Caco-2 (cell line): Measurements from ENCODE around the gene HOXA7. TPM values are rescaled to one million over a fixed set of nuclear protein-coding genes. Genes with fewer than 3 reads are reported as not detected.
A peak's percentile ranks its signal among the peaks of the same experiment; 100 is the strongest.

Source experiments
- BruUV-seq: library from RNA; stranded (reverse); fragments of 400-500 nt; replicated peaks from 2 replicates; lab custom pipeline; 2021; lab: Mats Ljungman, UMichigan
- CTCF ChIA-PET: fragments of 300-600 bp; sonication (Branson Sonifier 250); formaldehyde crosslinking; loops from one replicate; lab custom pipeline; 2022; ENCODE audit warnings: antibody characterized with exemption; lab: Charles Lee
- POLR2A ChIA-PET: fragments of 300-600 bp; sonication (Branson Sonifier 250); formaldehyde crosslinking; loops from one replicate; lab custom pipeline; 2022; ENCODE audit warnings: antibody characterized with exemption; lab: Charles Lee
- DNase-seq, 2 experiments: peaks; one replicate each; pipeline versions ENCODE4 v3.0.0 to v3.0.0-alpha.2; 2020 to 2022
- H3K27me3 ChIP-seq: replicated peaks from 2 replicates; pipeline ENCODE4 v1.6.0; 2011; ENCODE audit warnings: low read length; ENCODE audit not compliant: control insufficient read depth, insufficient read depth
- H3K36me3 ChIP-seq: 2 replicates; pipeline ENCODE4 v1.5.1; 2011; ENCODE audit warnings: low read length; ENCODE audit not compliant: control insufficient read depth, insufficient read depth
- H3K4me1 ChIP-seq: fragments of 250-450 bp; sonication (Bioruptor Pico); 2 replicates; pipeline ENCODE4 v1.5.1; 2020; ENCODE audit warnings: mild to moderate bottlenecking
- H3K4me3 ChIP-seq: 2 replicates; pipeline ENCODE4 v1.5.1; 2011; ENCODE audit warnings: low read depth, mild to moderate bottlenecking, control low read depth, low read length
- H3K9me3 ChIP-seq: fragments of 250-450 bp; sonication (Bioruptor Pico); 2 replicates; pipeline ENCODE4 v1.5.1; 2020; ENCODE audit warnings: mild to moderate bottlenecking, moderate library complexity
- H3K27ac Mint-ChIP-seq: one replicate; pipeline ENCODE4 v1.8.0; 2022; ENCODE audit warnings: mixed read lengths; ENCODE audit not compliant: unreplicated experiment
- H3K27me3 Mint-ChIP-seq: one replicate; pipeline ENCODE4 v1.8.0; 2022; ENCODE audit warnings: mixed read lengths; ENCODE audit not compliant: insufficient read depth, unreplicated experiment
- H3K36me3 Mint-ChIP-seq: one replicate; pipeline ENCODE4 v1.8.0; 2022; ENCODE audit warnings: mild to moderate bottlenecking, mixed read lengths; ENCODE audit not compliant: insufficient read depth, unreplicated experiment
- H3K4me1 Mint-ChIP-seq: one replicate; pipeline ENCODE4 v1.8.0; 2022; ENCODE audit warnings: low read depth, mixed read lengths; ENCODE audit not compliant: unreplicated experiment
- H3K4me3 Mint-ChIP-seq: one replicate; pipeline ENCODE4 v1.8.0; 2022; ENCODE audit warnings: mild to moderate bottlenecking, moderate library complexity, mixed read lengths; ENCODE audit not compliant: unreplicated experiment
- H3K9me3 Mint-ChIP-seq: one replicate; pipeline ENCODE4 v1.8.0; 2022; ENCODE audit warnings: mixed read lengths; ENCODE audit not compliant: unreplicated experiment
- intact Hi-C: fragments of 100-400 bp; cut with micrococcal nuclease; formaldehyde crosslinking; loops from one replicate; pipeline ENCODE4 v1.10.0; 2022; ENCODE audit not compliant: unreplicated experiment
- microRNA-seq: library from miRNA; unstranded; fragments of <30 nt; microRNA quantifications from one replicate; pipeline ENCODE4 v1.2.0, GENCODE V29; 2022
- total RNA-seq: library from RNA; stranded (reverse); gene quantifications from 2 replicates; pipeline ENCODE4 v1.2.3, GENCODE V29; 2022
- TF ChIP-seq, protein P1 (sequence below), 2 experiments: fragments of 200-600 bp in 1 of 2; IDR thresholded peaks; 1 replicate in 1 of 2; 2 replicates in 1 of 2; pipeline versions ENCODE4 v1.5.1 to v1.8.0; 2011 to 2022; ENCODE audit warnings: antibody characterized with exemption in 1 of 2, control low read depth in 1 of 2, inconsistent platforms in 1 of 2, low read depth in 1 of 2, low read length in 1 of 2, mild to moderate bottlenecking in 1 of 2, moderate library complexity in 1 of 2; ENCODE audit not compliant: insufficient read depth in 1 of 2, severe bottlenecking in 1 of 2, unreplicated experiment in 1 of 2

HOXA7 gene
- total RNA-seq, 1 experiment from 2014 or later: 19.9 TPM

DNA sequence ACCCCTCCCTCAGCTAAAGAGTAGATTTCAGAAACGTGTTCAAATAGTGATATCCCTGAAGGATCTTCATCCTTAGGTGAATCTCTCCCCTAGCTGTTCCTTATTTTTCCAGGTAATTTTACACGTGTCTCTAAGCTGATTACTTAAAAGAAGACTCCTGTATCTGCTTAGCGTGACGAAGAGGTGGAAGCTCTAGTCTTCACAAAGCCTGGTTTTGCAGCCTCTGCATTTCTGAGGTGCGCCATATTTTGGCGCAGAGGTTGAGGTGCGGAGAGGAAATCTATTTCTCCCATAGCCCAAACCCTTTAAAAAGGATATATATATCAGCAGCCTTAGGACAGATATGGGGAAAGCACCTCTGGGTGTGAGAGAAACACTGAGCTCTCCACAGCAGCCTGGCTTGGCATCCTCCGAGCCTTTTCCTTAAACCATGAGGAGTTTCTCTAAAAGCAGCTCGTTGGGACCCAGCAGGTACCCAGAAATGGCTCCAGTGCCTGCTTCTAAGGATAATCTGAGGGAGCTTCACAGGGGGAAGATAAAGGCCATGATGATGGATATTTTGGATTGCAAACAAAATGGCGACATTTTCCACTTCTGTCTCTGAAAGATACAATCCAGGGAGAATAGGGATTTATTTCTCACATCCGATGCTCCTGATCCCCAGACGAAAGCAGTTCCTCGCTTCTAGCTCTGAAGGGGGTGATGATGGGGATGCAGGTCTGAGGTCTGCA, 51.0 kb downstream of the HOXA7 start:
- Mint-ChIP-seq H3K36me3 (peaks cover 27% of the 10 kb centered on the region), H3K4me1 (no peaks in the 10 kb centered on the region), H3K27me3 (no peaks in the 10 kb centered on the region), H3K27ac (no peak overlapping the region), H3K9me3 (no peaks in the 10 kb centered on the region), H3K4me3 (no peak overlapping the region)
- Histone ChIP-seq H3K36me3 (no peaks in the 10 kb centered on the region; the same call in 1 of the 2 replicates), H3K4me3 (no peak overlapping the region), H3K4me1 (peaks cover 8% of the 10 kb centered on the region), H3K27me3 (no peaks in the 10 kb centered on the region), H3K9me3 (no peaks in the 10 kb centered on the region)
- intact Hi-C loops: no loop called here
- POLR2A ChIA-PET: no interaction called here
- TF ChIP-seq, protein P1, sequence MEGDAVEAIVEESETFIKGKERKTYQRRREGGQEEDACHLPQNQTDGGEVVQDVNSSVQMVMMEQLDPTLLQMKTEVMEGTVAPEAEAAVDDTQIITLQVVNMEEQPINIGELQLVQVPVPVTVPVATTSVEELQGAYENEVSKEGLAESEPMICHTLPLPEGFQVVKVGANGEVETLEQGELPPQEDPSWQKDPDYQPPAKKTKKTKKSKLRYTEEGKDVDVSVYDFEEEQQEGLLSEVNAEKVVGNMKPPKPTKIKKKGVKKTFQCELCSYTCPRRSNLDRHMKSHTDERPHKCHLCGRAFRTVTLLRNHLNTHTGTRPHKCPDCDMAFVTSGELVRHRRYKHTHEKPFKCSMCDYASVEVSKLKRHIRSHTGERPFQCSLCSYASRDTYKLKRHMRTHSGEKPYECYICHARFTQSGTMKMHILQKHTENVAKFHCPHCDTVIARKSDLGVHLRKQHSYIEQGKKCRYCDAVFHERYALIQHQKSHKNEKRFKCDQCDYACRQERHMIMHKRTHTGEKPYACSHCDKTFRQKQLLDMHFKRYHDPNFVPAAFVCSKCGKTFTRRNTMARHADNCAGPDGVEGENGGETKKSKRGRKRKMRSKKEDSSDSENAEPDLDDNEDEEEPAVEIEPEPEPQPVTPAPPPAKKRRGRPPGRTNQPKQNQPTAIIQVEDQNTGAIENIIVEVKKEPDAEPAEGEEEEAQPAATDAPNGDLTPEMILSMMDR (IDR thresholded peaks at IDR 0.05; ENCODE audit: insufficient read depth in 1 of 2, low read depth in 1 of 2, low read length in 1 of 2, severe bottlenecking in 1 of 2, unreplicated experiment in 1 of 2): no peak
- CTCF ChIA-PET: interaction anchor here (1.0 kb wide), 1 partner anchor 15 kb away, joined by 3 read pairs; no protein-coding TSS in a partner anchor
- BruUV-seq: no TSS peak
- DNase-seq: no peak

- no peak for DNase-seq
- Histone ChIP-seq H3K4me1 (no peaks in the 10 kb centered on the region), H3K4me3 (no peak overlapping the region), H3K27me3 (no peaks in the 10 kb centered on the region), H3K9me3 (no peaks in the 10 kb centered on the region), H3K36me3 (no peaks in the 10 kb centered on the region)
- no peaks in the 10 kb centered on the region for H3K9me3 Mint-ChIP-seq
- POLR2A ChIA-PET: no interaction called here
- H3K27me3 Mint-ChIP-seq: no peaks in the 10 kb centered on the region
- H3K36me3 Mint-ChIP-seq: peaks cover 22% of the 10 kb centered on the region
- TF ChIP-seq, protein P1 (IDR thresholded peaks at IDR 0.05; ENCODE audit: insufficient read depth in 1 of 2, low read depth in 1 of 2, low read length in 1 of 2, severe bottlenecking in 1 of 2, unreplicated experiment in 1 of 2): no peak
- no peak overlapping the region for H3K4me3 Mint-ChIP-seq
- CTCF ChIA-PET: interaction anchor here (1.0 kb wide), 1 partner anchor 14 kb away, joined by 3 read pairs; no protein-coding TSS in a partner anchor
- intact Hi-C loops: no loop called here
- no peaks in the 10 kb centered on the region for H3K4me1 Mint-ChIP-seq
- BruUV-seq: no TSS peak
- H3K27ac Mint-ChIP-seq: no peak overlapping the region
These were observed 52.0 kb downstream of the HOXA7 start for GRCh38 chr7:27104341-27105058.

Small RNA genes lying within 50 kb of the gene (microRNA-seq; reads per million reads assigned to microRNA genes)
- gene MIR196B: 1,116 reads per million, percentile 88 among the genes with 10 or more reads in this experiment

Other genes starting within 250 kb of the HOXA7 start
- gene HOXA1, start 60.7 kb downstream of the HOXA7 start, total RNA-seq: 18.5 and 18.8 TPM in 2 replicates
- 1.5 and 1.8 TPM in 2 replicates for gene HOXA2, start 54.0 kb downstream of the HOXA7 start, total RNA-seq
- 4.8 and 5.5 TPM in 2 replicates for gene HOXA4, start 25.9 kb downstream of the HOXA7 start, total RNA-seq
- gene HOXA5, start 13.0 kb downstream of the HOXA7 start, total RNA-seq: 4.3 and 4.9 TPM in 2 replicates
- 5.6 and 8.1 TPM in 2 replicates for gene HOXA6, start 8.9 kb downstream of the HOXA7 start, total RNA-seq
- gene HOXA3, start 4.1 kb downstream of the HOXA7 start, total RNA-seq: 19.9 and 22.6 TPM in 2 replicates
- 14.4 and 16.7 TPM in 2 replicates for gene HOXA9, start 8.9 kb upstream of the HOXA7 start, total RNA-seq
- gene HOXA10, start 17.6 kb upstream of the HOXA7 start, total RNA-seq: 7.8 and 9.5 TPM in 2 replicates
- gene HOXA11, start 28.6 kb upstream of the HOXA7 start, total RNA-seq: 0.53 and 0.73 TPM in 2 replicates
- gene HOXA13, start 43.4 kb upstream of the HOXA7 start, total RNA-seq: 0.68 and 1.3 TPM in 2 replicates
- not detected in 2 replicates for gene EVX1, start 86.1 kb upstream of the HOXA7 start, total RNA-seq